Activated CD4-positive, alpha-beta T cell treated with anti-CD3 and anti-CD28 coated beads, Interleukin-2, amount 50 U/mL, for 24 hours (primary cell): Measurements from ENCODE around the gene WNT9A.

Source experiments
- DNase-seq, 2 donors: peaks; one replicate each; pipeline ENCODE4 v3.0.0-alpha.2; 2020; ENCODE audit warnings: low read depth in 1 of 2, low spot score in 1 of 2

Gene WNT9A

GRCh38 chr1:227898502-227899140, 49.1 kb downstream of the WNT9A start:
- no peak for DNase-seq

GRCh38 chr1:227897704-227898438, 49.9 kb downstream of the WNT9A start:
- no peak for DNase-seq

GRCh38 chr1:227896710-227897655, 50.7 kb downstream of the WNT9A start:
- DNase-seq, result no peak

GRCh38 chr1:227895828-227896685, 51.7 kb downstream of the WNT9A start:
- no peak for DNase-seq

- no peak for DNase-seq
Observed at GRCh38 chr1:227894831-227895451, 52.8 kb downstream of the WNT9A start.

- DNase-seq, result no peak
Observed at GRCh38 chr1:227893949-227894721, 53.6 kb downstream of the WNT9A start.

- no peak for DNase-seq
Observed at GRCh38 chr1:227893300-227893948, 54.3 kb downstream of the WNT9A start.

- DNase-seq, result no peak
Observed at GRCh38 chr1:227892489-227893299, 55.0 kb downstream of the WNT9A start.

GRCh38 chr1:227891955-227892488, 55.7 kb downstream of the WNT9A start:
- no peak for DNase-seq

GRCh38 chr1:227891223-227891954, 56.3 kb downstream of the WNT9A start:
- DNase-seq, result no peak

GRCh38 chr1:227890451-227891222, 57.1 kb downstream of the WNT9A start:
- DNase-seq, result no peak

- no peak for DNase-seq
Observed at GRCh38 chr1:227889863-227890405, 57.8 kb downstream of the WNT9A start.

GRCh38 chr1:227889047-227889862, 58.5 kb downstream of the WNT9A start:
- DNase-seq, result no peak

- DNase-seq, result no peak
Observed at GRCh38 chr1:227888404-227889046, 59.2 kb downstream of the WNT9A start.
